DND-41 (cell line): ENCODE measurements around the gene DNAI4.

ENCODE experiments used
- EZH2 ChIP-seq: IDR thresholded peaks from 3 replicates; pipeline ENCODE4 v1.6.1; 2012; ENCODE audit warnings: borderline replicate concordance, low read depth, mild to moderate bottlenecking, moderate library complexity, low read length, inconsistent platforms; ENCODE audit not compliant: severe bottlenecking
- TF ChIP-seq, protein P1 (sequence below): IDR thresholded peaks from 2 replicates; pipeline ENCODE4 v1.5.1; 2012; ENCODE audit warnings: borderline replicate concordance, low read length, moderate library complexity, mild to moderate bottlenecking; ENCODE audit not compliant: poor library complexity, severe bottlenecking; ENCODE audit errors: extremely low read depth

- TF ChIP-seq, protein P1, sequence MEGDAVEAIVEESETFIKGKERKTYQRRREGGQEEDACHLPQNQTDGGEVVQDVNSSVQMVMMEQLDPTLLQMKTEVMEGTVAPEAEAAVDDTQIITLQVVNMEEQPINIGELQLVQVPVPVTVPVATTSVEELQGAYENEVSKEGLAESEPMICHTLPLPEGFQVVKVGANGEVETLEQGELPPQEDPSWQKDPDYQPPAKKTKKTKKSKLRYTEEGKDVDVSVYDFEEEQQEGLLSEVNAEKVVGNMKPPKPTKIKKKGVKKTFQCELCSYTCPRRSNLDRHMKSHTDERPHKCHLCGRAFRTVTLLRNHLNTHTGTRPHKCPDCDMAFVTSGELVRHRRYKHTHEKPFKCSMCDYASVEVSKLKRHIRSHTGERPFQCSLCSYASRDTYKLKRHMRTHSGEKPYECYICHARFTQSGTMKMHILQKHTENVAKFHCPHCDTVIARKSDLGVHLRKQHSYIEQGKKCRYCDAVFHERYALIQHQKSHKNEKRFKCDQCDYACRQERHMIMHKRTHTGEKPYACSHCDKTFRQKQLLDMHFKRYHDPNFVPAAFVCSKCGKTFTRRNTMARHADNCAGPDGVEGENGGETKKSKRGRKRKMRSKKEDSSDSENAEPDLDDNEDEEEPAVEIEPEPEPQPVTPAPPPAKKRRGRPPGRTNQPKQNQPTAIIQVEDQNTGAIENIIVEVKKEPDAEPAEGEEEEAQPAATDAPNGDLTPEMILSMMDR = no peak
- no peak for TF ChIP-seq EZH2
These were observed 57.2 kb downstream of the DNAI4 start for GRCh38 chr1:66867501-66867900.
